PFSK-1 (cell line): Measurements from ENCODE around the gene RARRES1.

ENCODE experiments used
- FOXP2 ChIP-seq: optimal IDR thresholded peaks from 2 replicates; pipeline ENCODE3; 2011; ENCODE audit warnings: borderline replicate concordance, control low read depth, inconsistent platforms; ENCODE audit not compliant: insufficient read depth; ENCODE audit errors: extremely low read length, extremely low read depth
- POLR2AphosphoS5 ChIP-seq: IDR thresholded peaks from 2 replicates; pipeline ENCODE4 v1.6.1; 2012; ENCODE audit warnings: low read depth, mild to moderate bottlenecking, control low read depth, low read length, moderate library complexity
- REST ChIP-seq, 2 experiments: IDR thresholded peaks; 2 replicates each; pipeline versions ENCODE4 v1.6.1 to v1.8.0; 2011 to 2012; ENCODE audit warnings: low read depth in 2 of 2, low read length in 2 of 2, control low read depth in 1 of 2, inconsistent platforms in 1 of 2, mild to moderate bottlenecking in 1 of 2, moderate library complexity in 1 of 2; ENCODE audit not compliant: insufficient read depth in 1 of 2
- SIN3A ChIP-seq: IDR thresholded peaks from 2 replicates; pipeline ENCODE4 v1.6.1; 2012; ENCODE audit warnings: mild to moderate bottlenecking, low read length, moderate library complexity, borderline replicate concordance; ENCODE audit not compliant: insufficient read depth
- TAF1 ChIP-seq: IDR thresholded peaks from 2 replicates; pipeline ENCODE4 v1.6.1; 2012; ENCODE audit warnings: low read length, control low read depth, borderline replicate concordance; ENCODE audit not compliant: insufficient read depth

RARRES1 gene

GRCh38 chr3:158773166-158773565 lies 40.9 kb upstream of the RARRES1 start:
- TF ChIP-seq POLR2AphosphoS5 (no peak), SIN3A (no peak), REST (IDR thresholded peaks at IDR 0.05; ENCODE audit: insufficient read depth in 1 of 2, low read depth in 2 of 2, low read length in 2 of 2) (no peak)

- no peak for TF ChIP-seq SIN3A
- no peak for TF ChIP-seq FOXP2
- TF ChIP-seq TAF1 = no peak
- TF ChIP-seq REST (IDR thresholded peaks at IDR 0.05; ENCODE audit: insufficient read depth in 1 of 2, low read depth in 2 of 2, low read length in 2 of 2) = no peak
- no peak for TF ChIP-seq POLR2AphosphoS5
Measured at GRCh38 chr3:158771982-158772381, 39.7 kb upstream of the RARRES1 start.

GRCh38 chr3:158771577-158771976 lies 39.3 kb upstream of the RARRES1 start:
- TF ChIP-seq FOXP2 = no peak
- TF ChIP-seq TAF1 = no peak
- TF ChIP-seq POLR2AphosphoS5 = no peak

GRCh38 chr3:158770741-158771350 lies 38.6 kb upstream of the RARRES1 start:
- TF ChIP-seq POLR2AphosphoS5 (no peak), REST (IDR thresholded peaks at IDR 0.05; ENCODE audit: insufficient read depth in 1 of 2, low read depth in 2 of 2, low read length in 2 of 2) (no peak), TAF1 (no peak), FOXP2 (no peak), SIN3A (no peak)

GRCh38 chr3:158769952-158770740 lies 37.9 kb upstream of the RARRES1 start:
- TF ChIP-seq SIN3A = no peak

- TF ChIP-seq REST (IDR thresholded peaks at IDR 0.05; ENCODE audit: insufficient read depth in 1 of 2, low read depth in 2 of 2, low read length in 2 of 2) (no peak), POLR2AphosphoS5 (no peak), SIN3A (no peak), TAF1 (no peak), FOXP2 (no peak)
Measured at GRCh38 chr3:158769549-158769948, 37.3 kb upstream of the RARRES1 start.
